HG02885 (cell line): ENCODE measurements around the gene KLHDC10.
"Not testable (repeated sequence)": the region's sequence is repeated elsewhere in the genome, so short reads cannot be mapped to it uniquely, and the experiment has no call there.

ENCODE experiments used
- ATAC-seq: cut with Tn5 transposase; IDR thresholded peaks from one replicate; pipeline ENCODE4 v1.9.1; 2021; ENCODE audit warnings: mild to moderate bottlenecking; ENCODE audit not compliant: unreplicated experiment, poor library complexity

The KLHDC10 gene

DNA sequence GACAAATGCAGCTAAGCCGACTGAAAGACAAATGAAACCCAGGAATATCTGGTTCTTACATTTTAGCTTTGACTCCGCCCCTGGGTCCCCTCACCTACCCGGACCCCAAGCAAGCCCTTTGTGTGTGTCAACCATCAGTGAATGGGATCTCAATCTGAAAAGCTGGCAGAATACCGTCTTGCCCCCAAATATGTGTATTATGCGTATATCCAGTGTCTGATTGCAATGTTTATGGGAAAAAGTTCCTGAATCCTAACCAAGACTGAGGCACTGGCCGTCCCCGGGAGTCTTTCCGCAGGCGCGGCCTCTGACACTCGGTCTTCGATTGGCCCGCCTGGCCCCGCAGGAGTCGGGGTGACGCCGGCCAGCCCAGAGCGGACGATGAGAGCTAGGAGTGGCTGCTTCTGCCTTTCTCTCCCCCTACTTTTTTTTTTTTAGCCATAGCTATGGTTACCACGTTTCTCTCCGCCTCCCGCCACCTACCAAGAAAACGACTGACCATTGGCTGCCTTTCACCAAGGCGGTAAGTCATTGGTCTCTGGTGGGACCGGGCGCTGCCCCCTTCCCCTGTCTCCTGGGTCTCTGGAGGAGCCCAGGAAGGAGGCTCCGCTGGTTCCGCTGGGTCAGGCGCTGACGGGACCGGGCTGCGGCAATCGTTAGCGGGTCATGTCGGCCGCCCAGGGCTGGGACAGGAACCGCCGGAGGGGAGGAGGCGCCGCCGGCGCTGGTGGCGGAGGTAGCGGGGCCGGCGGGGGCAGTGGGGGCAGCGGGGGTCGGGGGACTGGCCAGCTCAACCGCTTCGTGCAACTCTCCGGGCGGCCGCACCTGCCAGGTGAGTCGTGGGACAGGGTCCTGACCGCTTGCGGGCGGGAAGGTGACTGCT is at the start of gene KLHDC10:
Gene KLHDC10, plus strand, starts transcription at position 557 of the 883 bp plus-strand sequence. Its CDS starts 110 bp downstream, at position 667.
- peak; percentile 99 for ATAC-seq

GRCh38 chr7:130021105-130021834 is 49.1 kb upstream of the KLHDC10 start:
- no peak for ATAC-seq

GRCh38 chr7:130022115-130022514 is 48.2 kb upstream of the KLHDC10 start:
- no peak for ATAC-seq

- ATAC-seq: no peak
These were observed 47.6 kb upstream of the KLHDC10 start for GRCh38 chr7:130022623-130023175.

GRCh38 chr7:130024390-130024789 is 45.9 kb upstream of the KLHDC10 start:
- no peak for ATAC-seq

GRCh38 chr7:130032698-130033097 is 37.6 kb upstream of the KLHDC10 start:
- ATAC-seq: no peak

GRCh38 chr7:130037703-130038102 is 32.6 kb upstream of the KLHDC10 start:
- no peak for ATAC-seq

GRCh38 chr7:130040576-130040975 is 29.8 kb upstream of the KLHDC10 start:
- ATAC-seq: no peak

GRCh38 chr7:130047831-130048230 is 22.5 kb upstream of the KLHDC10 start:
- ATAC-seq: no peak

DNA sequence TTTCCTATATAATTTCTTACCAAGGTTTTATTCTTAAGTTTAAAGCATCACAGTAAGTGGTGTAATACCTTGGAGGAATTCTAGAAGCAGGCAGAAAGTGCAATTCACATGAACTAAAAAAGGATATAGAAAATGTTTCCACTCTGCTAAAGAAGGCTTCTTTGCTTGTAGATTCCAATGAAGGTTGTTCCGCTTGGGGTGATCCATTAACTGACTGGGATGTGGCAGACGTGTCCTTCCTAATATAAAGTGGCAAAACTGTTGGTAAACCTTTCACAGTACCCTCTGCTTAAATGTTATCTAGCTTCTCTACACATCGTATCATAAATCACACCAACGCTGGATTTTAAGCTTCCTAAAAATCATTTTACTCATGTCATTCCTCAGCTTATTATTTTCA is 21.4 kb upstream of the KLHDC10 start:
- no peak for ATAC-seq

DNA sequence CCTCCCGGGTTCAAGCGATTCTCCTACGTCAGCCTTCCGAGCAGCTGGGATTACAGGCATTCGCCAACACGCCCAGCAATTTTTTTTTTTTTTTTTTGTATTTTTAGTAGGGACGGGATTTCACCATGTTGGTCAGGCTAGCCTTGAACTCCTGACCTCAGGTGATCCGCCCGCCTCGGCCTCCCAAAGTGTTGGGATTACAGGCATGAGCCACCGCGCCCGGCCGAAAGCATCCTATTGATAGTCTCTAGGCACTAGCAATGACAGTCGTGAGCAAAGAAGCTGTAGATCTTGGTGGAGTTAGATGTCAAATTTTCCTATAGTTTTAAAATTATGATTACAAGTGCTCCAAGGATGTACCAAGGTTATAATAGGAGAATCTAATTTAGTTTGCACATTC is 18.1 kb upstream of the KLHDC10 start:
- ATAC-seq: not testable (repeated sequence)

GRCh38 chr7:130055198-130055597 is 15.1 kb upstream of the KLHDC10 start:
- ATAC-seq: not testable (repeated sequence)

DNA sequence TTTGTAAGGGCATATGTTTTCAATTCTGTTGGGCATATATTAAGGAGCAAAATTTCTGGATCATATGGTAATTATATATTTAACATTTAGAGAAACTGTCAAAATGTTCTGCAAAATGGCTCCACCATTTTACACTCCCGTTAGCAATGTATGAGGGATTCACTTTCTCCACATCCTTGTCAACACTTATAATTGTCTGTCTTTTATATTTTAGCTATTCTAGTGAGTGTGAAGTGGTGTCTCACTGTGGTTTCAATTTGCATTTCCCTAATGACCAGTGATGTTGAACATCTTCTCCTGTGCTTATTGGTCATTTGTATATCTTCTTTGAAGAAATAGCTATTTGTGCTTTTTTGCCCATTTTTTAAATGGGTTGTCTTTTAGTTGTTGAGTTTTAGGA is 8.1 kb upstream of the KLHDC10 start:
- no peak for ATAC-seq

- ATAC-seq: no peak
These were observed 7.3 kb upstream of the KLHDC10 start for GRCh38 chr7:130063036-130063435.

GRCh38 chr7:130064580-130064926 is 5.8 kb upstream of the KLHDC10 start:
- ATAC-seq: not testable (repeated sequence)

DNA sequence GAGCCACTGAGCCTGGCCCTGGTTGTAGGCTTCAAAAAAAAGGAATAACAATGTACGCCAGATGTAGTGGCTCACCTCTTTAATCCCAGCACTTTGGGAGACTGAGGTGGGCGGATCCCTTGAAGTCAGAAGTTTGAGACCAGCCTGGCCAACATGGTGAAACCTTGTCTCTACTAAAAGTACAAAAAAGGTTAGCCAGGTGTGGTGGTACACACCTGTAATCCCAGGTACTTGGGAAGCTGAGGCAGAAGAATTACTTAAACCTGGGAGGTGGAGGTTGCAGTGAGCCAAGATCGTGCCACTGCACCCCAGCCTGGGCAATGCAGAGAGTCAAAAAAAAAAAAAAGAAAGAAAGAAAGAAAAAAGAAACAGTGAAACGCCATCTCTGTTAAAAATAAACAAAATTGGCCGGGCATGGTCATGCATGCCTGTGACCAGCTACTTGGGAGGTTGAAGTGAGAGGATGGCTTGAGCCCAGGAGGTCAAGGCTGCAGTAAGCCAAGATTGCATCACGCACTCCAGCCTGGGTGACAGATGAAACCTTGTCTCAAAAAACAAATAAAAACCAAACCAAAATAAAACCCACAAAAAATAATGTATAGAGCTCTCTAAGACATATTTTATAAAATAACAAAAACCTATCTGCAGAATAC is 4.7 kb upstream of the KLHDC10 start:
- ATAC-seq: no peak

DNA sequence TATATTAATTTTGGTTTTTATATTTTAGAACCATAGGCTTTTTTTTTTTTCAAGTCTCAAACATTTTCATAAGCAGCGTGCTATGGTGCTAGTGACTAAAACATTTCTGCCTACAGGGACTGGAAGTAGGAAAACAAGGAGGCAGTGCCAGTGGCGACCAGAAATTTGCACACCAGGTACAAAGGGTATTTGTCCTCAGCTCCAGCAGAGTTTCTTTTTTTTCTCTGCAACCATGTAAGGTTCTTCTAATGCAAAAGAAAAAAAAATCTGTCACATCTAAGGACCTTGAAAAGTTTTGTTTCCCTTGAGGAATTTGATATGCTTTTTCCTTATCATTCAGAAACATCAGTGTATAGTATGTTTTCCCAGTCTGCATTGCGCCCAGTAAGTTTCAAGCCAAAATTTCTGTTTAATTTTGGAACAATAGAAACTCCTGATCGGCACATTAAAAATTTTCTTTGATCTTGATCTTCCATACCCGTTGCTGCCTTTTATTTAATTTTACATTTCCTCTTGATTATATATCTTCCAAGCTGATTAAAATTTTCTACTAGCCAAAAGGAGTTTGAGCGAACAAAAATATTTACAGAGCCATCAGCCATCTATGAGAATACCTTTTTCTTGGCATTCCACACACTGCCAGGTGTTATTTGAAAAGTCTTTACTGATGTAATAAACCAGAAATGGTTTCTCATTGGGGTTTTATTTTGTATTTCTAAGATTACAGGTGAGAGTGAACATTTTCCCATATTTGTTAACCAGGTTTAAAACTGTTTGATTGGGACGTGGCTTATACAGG is 956 bp upstream of the KLHDC10 start:
- no peak for ATAC-seq

DNA sequence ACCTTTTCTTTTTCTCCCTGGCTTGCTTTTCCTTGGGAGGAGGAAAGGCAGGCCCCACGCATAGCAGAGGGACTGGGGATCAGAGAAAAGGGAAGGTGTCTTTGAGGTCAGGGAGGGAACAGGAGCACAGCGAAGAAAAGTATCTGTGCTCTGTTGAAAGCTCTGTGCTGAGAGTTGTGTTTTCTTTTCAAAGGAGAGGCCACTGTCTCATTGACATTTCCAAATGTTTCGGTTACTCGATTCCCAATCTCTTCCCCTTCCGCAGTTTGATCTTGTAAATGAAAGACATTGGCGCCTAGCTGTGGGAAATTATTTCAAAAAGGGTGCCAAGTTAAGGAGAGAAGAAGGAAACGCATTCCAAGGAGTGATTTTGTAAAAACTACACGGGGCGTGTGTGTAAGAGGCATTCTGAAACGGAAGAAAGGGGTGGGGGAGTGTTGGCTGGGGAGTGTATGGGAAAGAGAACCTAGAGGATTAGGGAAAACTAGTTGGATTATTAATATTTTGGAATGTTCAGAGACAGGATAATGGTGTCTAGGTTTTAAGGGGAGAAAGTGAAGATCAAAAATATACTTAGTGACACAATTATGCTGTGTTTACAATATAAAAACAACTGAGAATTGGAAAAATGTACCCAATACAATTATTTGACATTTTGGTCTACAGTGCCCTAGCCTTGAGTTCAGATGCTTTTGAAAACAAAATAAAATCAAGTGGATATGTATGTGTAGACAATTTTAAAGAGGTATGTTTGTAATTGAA is 708 bp downstream of the KLHDC10 start:
- no peak for ATAC-seq
